ENCODE data around the gene SEMA6B.
"Not testable (repeated sequence)": the region's sequence is repeated elsewhere in the genome, so short reads cannot be mapped to it uniquely, and the experiment has no call there.

SEMA6B gene

DNA sequence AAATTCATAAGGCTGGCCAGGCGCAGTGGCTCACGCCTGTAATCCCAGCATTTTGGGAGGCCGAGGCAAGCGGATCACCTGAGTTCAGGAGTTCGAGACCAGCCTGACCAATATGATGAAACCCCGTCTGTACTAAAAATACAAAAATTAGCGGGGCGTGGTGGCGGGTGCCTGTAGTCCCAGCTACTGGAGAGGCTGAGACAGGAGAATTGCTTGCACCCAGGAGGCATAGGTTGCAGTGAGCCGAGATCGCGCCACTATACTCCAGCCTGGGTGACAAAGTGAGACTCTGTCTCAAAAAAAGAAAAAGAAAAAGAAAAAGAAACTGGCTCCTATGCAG is 17.7 kb downstream of the SEMA6B start:
- not testable (repeated sequence) for H3K4ac ChIP-seq (ENCODE audit: low read depth, low read length); H3K36me3 ChIP-seq (ENCODE audit: control insufficient read depth in 1 of 2, insufficient read depth in 2 of 2, low read length in 2 of 2)

DNA sequence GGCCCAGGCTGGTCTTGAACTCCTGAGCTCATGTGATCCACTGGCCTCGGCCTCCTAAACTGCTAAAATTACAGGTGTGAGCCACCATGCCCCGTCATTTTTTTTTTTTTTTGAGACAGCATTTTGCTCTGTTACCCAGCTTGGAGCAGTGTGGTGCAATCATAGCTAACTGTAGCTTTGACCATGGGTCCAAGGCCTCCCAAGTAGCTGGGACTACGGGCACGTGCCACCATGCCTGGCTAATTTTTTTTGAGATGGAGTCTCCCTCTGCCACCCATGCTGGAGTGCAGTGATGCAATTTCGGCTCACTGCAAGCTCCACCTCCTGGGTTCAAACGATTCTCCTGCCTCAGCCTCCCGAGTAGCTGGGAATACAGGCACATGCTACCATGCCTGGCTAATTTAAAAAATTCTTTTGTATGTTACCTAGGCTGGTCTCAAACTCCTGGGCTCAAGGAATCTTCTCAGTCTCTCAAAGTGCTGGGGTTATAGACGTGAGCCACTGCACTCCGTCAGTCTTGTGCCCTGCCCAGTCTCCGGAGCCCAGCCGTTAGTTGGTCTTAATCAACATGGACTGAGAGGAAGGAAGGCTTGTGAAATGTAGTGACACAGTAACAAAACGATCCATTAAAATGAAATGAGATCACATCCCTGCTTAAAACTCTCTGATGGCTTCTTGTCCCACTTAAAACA is 18.2 kb downstream of the SEMA6B start:
- Histone ChIP-seq H2AFZ (ENCODE audit: insufficient read depth, low read length, poor library complexity) (no peak overlapping the region), H3K4me3 (ENCODE audit: low read depth, low read length) (no peak overlapping the region), H3K14ac (ENCODE audit: low read length) (no peak overlapping the region), H3K36me3 (ENCODE audit: control insufficient read depth in 1 of 2, insufficient read depth in 2 of 2, low read length in 2 of 2) (no peaks in the 10 kb centered on the region), H3K79me2 (ENCODE audit: control insufficient read depth, insufficient read depth, low read length, poor library complexity) (no peaks in the 10 kb centered on the region), H2AK5ac (ENCODE audit: low read length) (no peak overlapping the region), H3K27me3 (ENCODE audit: insufficient read depth, low read length) (no peaks in the 10 kb centered on the region), H2BK120ac (ENCODE audit: insufficient read depth, low read length, poor library complexity) (no peak overlapping the region), H3K4ac (ENCODE audit: low read depth, low read length) (no peak overlapping the region), H3K27ac (ENCODE audit: low read depth, low read length) (no peak overlapping the region), H4K12ac (ENCODE audit: low read depth, low read length) (no peak overlapping the region), H2BK12ac (ENCODE audit: low read length) (no peak overlapping the region), H3K9me3 (ENCODE audit: insufficient read depth, low read depth, low read length) (peaks cover 3% of the 10 kb centered on the region), H3K79me1 (ENCODE audit: low read length) (peaks cover 2% of the 10 kb centered on the region), H4K8ac (ENCODE audit: low read depth, low read length) (no peak overlapping the region), H4K91ac (ENCODE audit: low read depth, low read length) (no peak overlapping the region), H3K18ac (ENCODE audit: low read length) (no peak overlapping the region), H3K23ac (ENCODE audit: low read length) (no peak overlapping the region), H3K4me1 (ENCODE audit: control insufficient read depth in 1 of 2, insufficient read depth in 2 of 2, low read length in 2 of 2) (no peaks in the 10 kb centered on the region), H3K9ac (ENCODE audit: low read length) (no peak overlapping the region), H3K4me2 (ENCODE audit: low read length) (no peak overlapping the region), H2BK5ac (ENCODE audit: low read depth, low read length, poor library complexity) (no peak overlapping the region)
- WGBS (ENCODE audit: extremely low coverage, insufficient coverage, insufficient read length) = no CpG with 5 or more reads among the region's 12 CpGs
- no peak for DNase-seq

More for the DNA sequence above, 17.7 kb downstream of the SEMA6B start:
- not testable (repeated sequence) for H3K14ac ChIP-seq (ENCODE audit: low read length); H3K4me2 ChIP-seq (ENCODE audit: low read length); H2BK120ac ChIP-seq (ENCODE audit: insufficient read depth, low read length, poor library complexity); H3K79me1 ChIP-seq (ENCODE audit: low read length); H3K9ac ChIP-seq (ENCODE audit: low read length); H3K27ac ChIP-seq (ENCODE audit: low read depth, low read length); H4K8ac ChIP-seq (ENCODE audit: low read depth, low read length); H3K4me3 ChIP-seq (ENCODE audit: low read depth, low read length); H3K23ac ChIP-seq (ENCODE audit: low read length); H3K79me2 ChIP-seq (ENCODE audit: control insufficient read depth, insufficient read depth, low read length, poor library complexity); H2BK5ac ChIP-seq (ENCODE audit: low read depth, low read length, poor library complexity); H2AK5ac ChIP-seq (ENCODE audit: low read length); H4K91ac ChIP-seq (ENCODE audit: low read depth, low read length); H2AFZ ChIP-seq (ENCODE audit: insufficient read depth, low read length, poor library complexity); H4K12ac ChIP-seq (ENCODE audit: low read depth, low read length); H2BK12ac ChIP-seq (ENCODE audit: low read length); H3K9me3 ChIP-seq (ENCODE audit: insufficient read depth, low read depth, low read length); H3K18ac ChIP-seq (ENCODE audit: low read length); DNase-seq; H3K4me1 ChIP-seq (ENCODE audit: control insufficient read depth in 1 of 2, insufficient read depth in 2 of 2, low read length in 2 of 2); H3K27me3 ChIP-seq (ENCODE audit: insufficient read depth, low read length)
- no CpG with 5 or more reads among the region's 12 CpGs for WGBS (ENCODE audit: extremely low coverage, insufficient coverage, insufficient read length)

DNA sequence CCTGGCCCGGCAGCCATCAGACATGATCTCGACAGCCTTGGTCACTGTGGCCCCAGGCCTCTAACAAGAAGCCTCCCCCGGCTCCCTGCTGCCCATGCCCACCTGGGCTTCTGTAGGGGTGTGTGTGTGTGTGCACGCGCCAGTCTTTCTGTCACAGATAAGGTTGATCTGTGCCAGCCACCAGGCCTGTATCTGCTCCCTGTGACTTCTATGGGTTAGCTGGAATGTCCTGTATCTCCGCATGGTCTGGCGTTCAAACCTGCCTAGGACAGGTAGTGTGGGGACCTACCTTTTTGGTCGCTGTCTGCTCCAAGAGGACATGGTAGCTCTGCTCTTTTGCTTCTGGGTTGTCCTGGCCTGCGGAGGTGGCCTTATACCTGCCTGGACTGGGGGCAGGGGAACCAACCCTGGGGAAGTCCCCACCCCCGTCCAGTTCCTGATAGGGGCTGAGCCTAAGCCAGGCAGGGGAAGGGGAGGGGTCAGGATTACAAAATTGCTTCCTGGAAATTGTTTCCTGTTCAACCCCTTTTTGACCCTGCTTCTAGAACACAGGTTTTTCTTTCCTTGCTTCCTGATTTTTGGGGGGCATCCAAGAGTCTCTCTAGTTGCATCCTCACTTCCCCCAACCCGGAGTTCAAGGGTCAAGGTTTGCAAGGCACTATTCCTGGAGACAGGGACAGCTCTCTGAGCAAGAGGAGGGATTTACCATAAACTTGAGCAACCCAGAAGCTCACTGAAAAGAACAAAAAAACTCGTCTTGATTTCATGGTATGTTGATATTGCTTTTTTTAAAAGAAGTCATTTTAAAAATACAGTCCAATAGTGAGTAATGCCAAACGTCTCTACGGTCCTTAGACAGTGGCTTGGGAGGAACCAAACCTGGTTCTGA is 19.5 kb downstream of the SEMA6B start, which contains the start of gene LRG1:
TSS of gene LRG1 (minus strand) at position 344 of the 889 bp plus-strand sequence. CDS start at position 321, 23 bp downstream.
- no peak within 1 kb of the TSS for H3K4ac ChIP-seq (ENCODE audit: low read depth, low read length)
- no peak within 1 kb of the TSS for H3K23ac ChIP-seq (ENCODE audit: low read length)
- peak within 1 kb of the TSS; percentile 10 for H4K91ac ChIP-seq (ENCODE audit: low read depth, low read length)
- no peak within 1 kb of the TSS for H3K4me3 ChIP-seq (ENCODE audit: low read depth, low read length)
- H3K27me3 ChIP-seq (ENCODE audit: insufficient read depth, low read length) = no peaks in the 10 kb centered on the region
- H3K4me1 ChIP-seq (ENCODE audit: control insufficient read depth in 1 of 2, insufficient read depth in 2 of 2, low read length in 2 of 2) = peaks cover 0 to 4% of the 10 kb centered on the region in 2 experiments
- peak within 1 kb of the TSS; percentile 40 for H4K8ac ChIP-seq (ENCODE audit: low read depth, low read length)
- WGBS (ENCODE audit: extremely low coverage, insufficient coverage, insufficient read length) = no CpG with 5 or more reads among the region's 14 CpGs
- H3K18ac ChIP-seq (ENCODE audit: low read length) = no peak within 1 kb of the TSS
- H3K4me2 ChIP-seq (ENCODE audit: low read length) = no peak within 1 kb of the TSS
- H3K9me3 ChIP-seq (ENCODE audit: insufficient read depth, low read depth, low read length) = peaks cover 3% of the 10 kb centered on the region
- no peak within 1 kb of the TSS for H3K9ac ChIP-seq (ENCODE audit: low read length)
- H3K79me1 ChIP-seq (ENCODE audit: low read length) = peaks cover 2% of the 10 kb centered on the region
- H2AFZ ChIP-seq (ENCODE audit: insufficient read depth, low read length, poor library complexity) = peak within 1 kb of the TSS; percentile 12
- no peak within 1 kb of the TSS for H4K12ac ChIP-seq (ENCODE audit: low read depth, low read length)
- no peak within 1 kb of the TSS for H2BK120ac ChIP-seq (ENCODE audit: insufficient read depth, low read length, poor library complexity)
- H2BK5ac ChIP-seq (ENCODE audit: low read depth, low read length, poor library complexity) = no peak within 1 kb of the TSS
- H3K36me3 ChIP-seq (ENCODE audit: control insufficient read depth in 1 of 2, insufficient read depth in 2 of 2, low read length in 2 of 2) = no peaks in the 10 kb centered on the region
- peak; percentile 47 to 54 for DNase-seq
- no peak within 1 kb of the TSS for H3K14ac ChIP-seq (ENCODE audit: low read length)
- H3K79me2 ChIP-seq (ENCODE audit: control insufficient read depth, insufficient read depth, low read length, poor library complexity) = no peaks in the 10 kb centered on the region
- H2BK12ac ChIP-seq (ENCODE audit: low read length) = no peak within 1 kb of the TSS
- H2AK5ac ChIP-seq (ENCODE audit: low read length) = no peak within 1 kb of the TSS
- H3K27ac ChIP-seq (ENCODE audit: low read depth, low read length) = no peak within 1 kb of the TSS

DNA sequence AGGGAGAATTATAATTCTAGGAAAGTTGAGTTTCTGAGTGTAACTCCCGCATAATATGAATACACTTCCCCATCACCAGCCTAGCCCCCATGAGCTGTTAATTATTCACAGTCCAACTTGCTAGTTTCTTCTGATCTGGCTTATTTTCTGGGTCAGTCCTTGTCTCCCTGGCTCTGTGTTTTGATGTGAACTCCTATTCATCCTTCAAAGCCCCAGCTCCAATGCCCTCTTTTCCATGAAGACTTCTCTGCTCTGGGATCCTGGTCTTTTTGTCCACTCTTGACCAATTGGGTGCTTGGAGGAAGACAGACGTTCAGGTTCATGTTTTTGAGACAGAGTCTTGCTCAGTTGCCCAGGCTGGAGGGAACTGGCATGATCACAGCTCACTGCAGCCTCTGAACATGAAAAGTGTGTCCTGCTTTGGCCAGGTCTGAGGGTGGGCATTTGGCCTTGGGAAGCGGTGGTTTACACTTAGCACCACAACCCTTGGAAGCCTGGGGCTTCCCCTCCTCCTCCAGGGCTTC is 20.3 kb downstream of the SEMA6B start:
- WGBS (ENCODE audit: extremely low coverage, insufficient coverage, insufficient read length) = no CpG with 5 or more reads among the region's 3 CpGs
- Histone ChIP-seq H2BK120ac (ENCODE audit: insufficient read depth, low read length, poor library complexity) (no peak overlapping the region), H3K18ac (ENCODE audit: low read length) (no peak overlapping the region), H2BK5ac (ENCODE audit: low read depth, low read length, poor library complexity) (no peak overlapping the region), H3K4me2 (ENCODE audit: low read length) (no peak overlapping the region), H4K91ac (ENCODE audit: low read depth, low read length) (peak overlapping the region; percentile 10), H3K79me1 (ENCODE audit: low read length) (peaks cover 2% of the 10 kb centered on the region), H4K8ac (ENCODE audit: low read depth, low read length) (no peak overlapping the region), H4K12ac (ENCODE audit: low read depth, low read length) (no peak overlapping the region), H3K14ac (ENCODE audit: low read length) (no peak overlapping the region), H3K79me2 (ENCODE audit: control insufficient read depth, insufficient read depth, low read length, poor library complexity) (no peaks in the 10 kb centered on the region), H3K4ac (ENCODE audit: low read depth, low read length) (no peak overlapping the region), H2AK5ac (ENCODE audit: low read length) (no peak overlapping the region), H3K27me3 (ENCODE audit: insufficient read depth, low read length) (no peaks in the 10 kb centered on the region), H3K36me3 (ENCODE audit: control insufficient read depth in 1 of 2, insufficient read depth in 2 of 2, low read length in 2 of 2) (no peaks in the 10 kb centered on the region), H3K4me1 (ENCODE audit: control insufficient read depth in 1 of 2, insufficient read depth in 2 of 2, low read length in 2 of 2) (peaks cover 0 to 8% of the 10 kb centered on the region in 2 experiments), H3K23ac (ENCODE audit: low read length) (no peak overlapping the region), H3K9ac (ENCODE audit: low read length) (no peak overlapping the region), H2BK12ac (ENCODE audit: low read length) (no peak overlapping the region), H3K4me3 (ENCODE audit: low read depth, low read length) (no peak overlapping the region), H3K9me3 (ENCODE audit: insufficient read depth, low read depth, low read length) (peaks cover 3% of the 10 kb centered on the region), H3K27ac (ENCODE audit: low read depth, low read length) (no peak overlapping the region), H2AFZ (ENCODE audit: insufficient read depth, low read length, poor library complexity) (no peak overlapping the region)
- no peak for DNase-seq
